Measurements from ENCODE around the gene WDR62.

DNA sequence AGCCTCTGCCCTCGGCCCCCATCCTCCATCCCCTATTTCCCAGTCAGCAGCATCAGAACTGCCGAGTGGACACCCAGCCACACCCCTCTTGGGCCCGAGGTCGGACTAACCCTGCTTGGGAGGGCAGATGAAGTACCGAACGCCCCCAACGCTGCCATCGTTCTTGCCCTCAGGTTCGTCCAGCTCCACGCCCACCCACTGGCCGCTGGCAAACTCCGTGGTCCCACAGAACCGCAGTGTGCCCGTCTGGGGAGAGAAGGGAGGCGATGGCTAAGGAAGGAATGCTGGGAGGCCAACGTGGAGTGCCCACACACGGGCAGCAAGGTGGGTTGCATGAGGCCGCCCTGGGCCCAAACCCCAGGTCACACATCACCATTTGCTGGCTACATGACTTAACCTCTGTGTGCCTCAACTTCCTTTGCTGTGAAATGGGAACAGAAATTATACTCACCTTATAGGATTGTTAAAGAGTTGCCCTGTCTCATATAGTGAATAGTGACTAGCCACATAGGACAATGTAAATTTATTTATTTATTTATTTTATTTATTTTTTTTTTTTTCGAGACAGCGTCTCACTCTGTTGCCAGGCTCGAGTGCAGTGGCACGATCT lies 35.5 kb upstream of the WDR62 start:
- TF ChIP-seq, protein P1, sequence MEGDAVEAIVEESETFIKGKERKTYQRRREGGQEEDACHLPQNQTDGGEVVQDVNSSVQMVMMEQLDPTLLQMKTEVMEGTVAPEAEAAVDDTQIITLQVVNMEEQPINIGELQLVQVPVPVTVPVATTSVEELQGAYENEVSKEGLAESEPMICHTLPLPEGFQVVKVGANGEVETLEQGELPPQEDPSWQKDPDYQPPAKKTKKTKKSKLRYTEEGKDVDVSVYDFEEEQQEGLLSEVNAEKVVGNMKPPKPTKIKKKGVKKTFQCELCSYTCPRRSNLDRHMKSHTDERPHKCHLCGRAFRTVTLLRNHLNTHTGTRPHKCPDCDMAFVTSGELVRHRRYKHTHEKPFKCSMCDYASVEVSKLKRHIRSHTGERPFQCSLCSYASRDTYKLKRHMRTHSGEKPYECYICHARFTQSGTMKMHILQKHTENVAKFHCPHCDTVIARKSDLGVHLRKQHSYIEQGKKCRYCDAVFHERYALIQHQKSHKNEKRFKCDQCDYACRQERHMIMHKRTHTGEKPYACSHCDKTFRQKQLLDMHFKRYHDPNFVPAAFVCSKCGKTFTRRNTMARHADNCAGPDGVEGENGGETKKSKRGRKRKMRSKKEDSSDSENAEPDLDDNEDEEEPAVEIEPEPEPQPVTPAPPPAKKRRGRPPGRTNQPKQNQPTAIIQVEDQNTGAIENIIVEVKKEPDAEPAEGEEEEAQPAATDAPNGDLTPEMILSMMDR (conservative IDR thresholded peaks at IDR 0.05): no peak
- TF ChIP-seq EZH2 (IDR thresholded peaks at IDR 0.05; ENCODE audit: low read depth): no peak

Data from PC-9 (cell line).